H1 (cell line): ENCODE results near the gene FNIP2. TPM values are rescaled to one million over a fixed set of nuclear protein-coding genes. Genes with fewer than 3 reads are reported as not detected.

Experiments
- CTCF ChIA-PET: fragments of 300-600 bp; sonication (Branson Sonifier 250); formaldehyde crosslinking; loops from one replicate; lab custom pipeline; 2021; ENCODE audit not compliant: partially characterized antibody; lab: Charles Lee
- POLR2A ChIA-PET: fragments of 300-600 bp; sonication (Branson Sonifier 250); formaldehyde crosslinking; loops from one replicate; lab custom pipeline; 2021; ENCODE audit warnings: inconsistent platforms; ENCODE audit not compliant: partially characterized antibody; lab: Charles Lee
- DNase-seq, 2 experiments: peaks; one replicate each; pipeline versions ENCODE4 v3.0.0 to v3.0.0-alpha.2; 2010 to 2022; ENCODE audit warnings: low spot score in 2 of 2, low read depth in 1 of 2, mixed read lengths in 1 of 2
- FAIRE-seq: peaks from 2 replicates; lab custom pipeline; 2011; peaks lifted over from hg19 to GRCh38; lab: Jason Lieb, UNC
- H2AFZ ChIP-seq: 2 replicates; pipeline ENCODE4 v1.8.1; 2012; ENCODE audit warnings: low read length, inconsistent platforms
- H2AK5ac ChIP-seq: 2 replicates; pipeline ENCODE4 v1.6.1; 2013; ENCODE audit warnings: low read depth, low read length
- H2BK120ac ChIP-seq: replicated peaks from 2 replicates; pipeline ENCODE3; 2013; ENCODE audit warnings: low read depth, low read length, inconsistent platforms
- H2BK12ac ChIP-seq: 2 replicates; pipeline ENCODE4 v1.6.1; 2013; ENCODE audit warnings: low read depth, low read length
- H2BK15ac ChIP-seq: 2 replicates; pipeline ENCODE4 v1.6.1; 2013; ENCODE audit warnings: low read length
- H2BK20ac ChIP-seq: 2 replicates; pipeline ENCODE4 v1.6.1; 2013; ENCODE audit warnings: low read length
- H2BK5ac ChIP-seq: 2 replicates; pipeline ENCODE4 v1.6.1; 2013; ENCODE audit warnings: low read depth, low read length
- H3K14ac ChIP-seq: 2 replicates; pipeline ENCODE4 v1.6.1; 2013; ENCODE audit warnings: inconsistent platforms; ENCODE audit not compliant: insufficient read length
- H3K18ac ChIP-seq: 2 replicates; pipeline ENCODE4 v1.6.1; 2013; ENCODE audit warnings: low read length; ENCODE audit errors: extremely low read depth
- H3K23ac ChIP-seq: 2 replicates; pipeline ENCODE4 v1.6.1; 2013; ENCODE audit warnings: inconsistent platforms; ENCODE audit not compliant: insufficient read length
- H3K23me2 ChIP-seq: 2 replicates; pipeline ENCODE4 v1.6.1; 2013; ENCODE audit warnings: low read depth, low read length
- H3K27ac ChIP-seq: 2 replicates; pipeline ENCODE4 v1.6.1; 2011; ENCODE audit warnings: low read depth, low read length, inconsistent platforms
- H3K27me3 ChIP-seq, 4 experiments: replicated peaks in 1 of 4; 1 replicate in 1 of 4; 2 replicates in 3 of 4; pipeline versions ENCODE4 v1.6.1 to v1.8.1; 2011 to 2013; ENCODE audit warnings: low read length in 3 of 4, mild to moderate bottlenecking in 3 of 4, inconsistent platforms in 2 of 4, mixed read lengths in 2 of 4, moderate library complexity in 1 of 4; ENCODE audit not compliant: control insufficient read depth in 3 of 4, insufficient read depth in 3 of 4; ENCODE audit errors: extremely low read depth in 1 of 4
- H3K36me3 ChIP-seq, 4 experiments: 2 replicates each; pipeline versions ENCODE4 v1.6.1 to v1.8.1; 2011 to 2013; ENCODE audit warnings: mild to moderate bottlenecking in 4 of 4, low read length in 3 of 4, moderate library complexity in 2 of 4, control low read depth in 1 of 4, inconsistent platforms in 1 of 4; ENCODE audit not compliant: insufficient read depth in 4 of 4, control insufficient read depth in 2 of 4
- H3K4ac ChIP-seq: replicated peaks from 2 replicates; pipeline ENCODE3; 2013; ENCODE audit warnings: low read length, low read depth, mixed read lengths, inconsistent platforms; ENCODE audit not compliant: insufficient read length
- H3K4me1 ChIP-seq, 4 experiments: replicated peaks in 1 of 4; 1 replicate in 1 of 4; 2 replicates in 3 of 4; pipeline versions ENCODE4 v1.6.1 to v1.8.1; 2011 to 2013; ENCODE audit warnings: low read length in 3 of 4, inconsistent platforms in 2 of 4, mixed read lengths in 1 of 4; ENCODE audit not compliant: insufficient read depth in 4 of 4, control insufficient read depth in 3 of 4
- H3K4me2 ChIP-seq, 2 experiments: 2 replicates each; pipeline versions ENCODE4 v1.6.1 to v1.8.1; 2011 to 2013; ENCODE audit warnings: low read depth in 2 of 2, low read length in 2 of 2, control low read depth in 1 of 2, inconsistent platforms in 1 of 2, mild to moderate bottlenecking in 1 of 2; ENCODE audit not compliant: insufficient read depth in 1 of 2
- H3K4me3 ChIP-seq, 4 experiments: fragments of 200-600, 300-600 bp in 1 of 4; sonication (generic), shearing (Covaris generic), sonication (Bioruptor Twin) in 1 of 4; 2 replicates each; pipeline versions ENCODE4 v1.5.1 to v1.8.1; 2011 to 2016; ENCODE audit warnings: low read length in 4 of 4, low read depth in 3 of 4, control low read depth in 2 of 4, inconsistent platforms in 2 of 4, mild to moderate bottlenecking in 2 of 4, mixed read lengths in 1 of 4, moderate library complexity in 1 of 4; ENCODE audit not compliant: insufficient read depth in 2 of 4; ENCODE audit errors: extremely low read depth in 1 of 4
- H3K56ac ChIP-seq: replicated peaks from 2 replicates; pipeline ENCODE3; 2013; ENCODE audit warnings: low read depth, mild to moderate bottlenecking, mixed read lengths, low read length, inconsistent platforms; ENCODE audit not compliant: insufficient read length
- H3K79me1 ChIP-seq: 2 replicates; pipeline ENCODE4 v1.6.1; 2013; ENCODE audit warnings: low read depth, low read length, control low read depth
- H3K79me2 ChIP-seq, 2 experiments: 2 replicates each; pipeline versions ENCODE4 v1.6.1 to v1.8.1; 2012 to 2013; ENCODE audit warnings: low read length in 2 of 2, mild to moderate bottlenecking in 2 of 2, inconsistent platforms in 1 of 2; ENCODE audit not compliant: insufficient read depth in 2 of 2, control insufficient read depth in 1 of 2
- H3K9ac ChIP-seq, 4 experiments: replicated peaks in 1 of 4; 1 replicate in 1 of 4; 2 replicates in 3 of 4; pipeline versions ENCODE4 v1.6.1 to v1.8.1; 2011 to 2013; ENCODE audit warnings: low read depth in 3 of 4, low read length in 3 of 4, control low read depth in 2 of 4, mild to moderate bottlenecking in 2 of 4, moderate library complexity in 2 of 4, inconsistent platforms in 1 of 4; ENCODE audit errors: extremely low read depth in 1 of 4
- H3K9me3 ChIP-seq, 2 experiments: 2 replicates each; pipeline versions ENCODE4 v1.6.1 to v1.8.1; 2012 to 2013; ENCODE audit warnings: mild to moderate bottlenecking in 2 of 2, moderate library complexity in 2 of 2, control low read depth in 1 of 2, inconsistent platforms in 1 of 2, low read depth in 1 of 2, low read length in 1 of 2, mixed read lengths in 1 of 2; ENCODE audit not compliant: insufficient read depth in 2 of 2
- H4K20me1 ChIP-seq, 2 experiments: replicated peaks in 1 of 2; 2 replicates each; pipeline versions ENCODE3 to v1.8.1; 2011 to 2013; ENCODE audit warnings: inconsistent platforms in 2 of 2, low read length in 2 of 2, mild to moderate bottlenecking in 1 of 2; ENCODE audit not compliant: insufficient read depth in 2 of 2, control insufficient read depth in 1 of 2
- H4K5ac ChIP-seq: 2 replicates; pipeline ENCODE4 v1.6.1; 2013; ENCODE audit warnings: low read length, low read depth, mixed read lengths, inconsistent platforms; ENCODE audit not compliant: insufficient read length
- H4K8ac ChIP-seq: 2 replicates; pipeline ENCODE4 v1.8.0; 2013; ENCODE audit warnings: mild to moderate bottlenecking, moderate library complexity, low read length, inconsistent platforms; ENCODE audit not compliant: insufficient read depth; ENCODE audit errors: extremely low read depth
- H4K91ac ChIP-seq: replicated peaks from 2 replicates; pipeline ENCODE3; 2013; ENCODE audit warnings: low read length, mixed read lengths, inconsistent platforms; ENCODE audit not compliant: insufficient read length
- BCL11A ChIP-seq, 2 experiments: IDR thresholded peaks; one replicate each; pipeline ENCODE4 v1.6.1; 2011; ENCODE audit warnings: low read depth in 2 of 2, low read length in 2 of 2, mild to moderate bottlenecking in 2 of 2
- CHD1 ChIP-seq: IDR thresholded peaks from 2 replicates; pipeline ENCODE4 v1.6.1; 2012; ENCODE audit warnings: low read depth, low read length, improper control_type of control experiment
- CREB1 ChIP-seq: IDR thresholded peaks from 2 replicates; pipeline ENCODE4 v1.6.1; 2012; ENCODE audit warnings: inconsistent platforms
- FOSL1 ChIP-seq: IDR thresholded peaks from 2 replicates; pipeline ENCODE4 v1.6.1; 2011; ENCODE audit warnings: mild to moderate bottlenecking, low read depth, low read length, moderate library complexity; ENCODE audit not compliant: insufficient read depth
- GABPA ChIP-seq: IDR thresholded peaks from 2 replicates; pipeline ENCODE4 v1.6.1; 2011; ENCODE audit warnings: mild to moderate bottlenecking, low read length, moderate library complexity, borderline replicate concordance; ENCODE audit not compliant: insufficient read depth
- GTF2F1 ChIP-seq: IDR thresholded peaks from 2 replicates; pipeline ENCODE4 v1.6.1; 2012; ENCODE audit warnings: low read depth, low read length, improper control_type of control experiment, borderline replicate concordance
- KDM1A ChIP-seq: fragments of 200-600, 300-600 bp; sonication (generic); IDR thresholded peaks from 2 replicates; pipeline ENCODE4 v1.7.1; 2016; ENCODE audit warnings: mild to moderate bottlenecking, low read length, borderline replicate concordance
- KDM4A ChIP-seq: IDR thresholded peaks from one replicate; pipeline ENCODE4 v1.7.1; 2012; ENCODE audit warnings: low read depth, mild to moderate bottlenecking, moderate library complexity, low read length, inconsistent platforms; ENCODE audit not compliant: severe bottlenecking
- POLR2A ChIP-seq, 2 experiments: IDR thresholded peaks; 1 replicate in 1 of 2; 2 replicates in 1 of 2; pipeline ENCODE4 v1.6.1; 2011; ENCODE audit warnings: low read depth in 2 of 2, low read length in 2 of 2, mild to moderate bottlenecking in 2 of 2; ENCODE audit errors: control extremely low read depth in 1 of 2
- RNF2 ChIP-seq: fragments of 200-900, 300-1000 bp; sonication (generic); IDR thresholded peaks from 2 replicates; pipeline ENCODE4 v1.7.1; 2016; ENCODE audit warnings: borderline replicate concordance, low read depth, mild to moderate bottlenecking, antibody characterized with exemption, low read length; ENCODE audit not compliant: poor library complexity, severe bottlenecking; ENCODE audit errors: missing control alignments
- SAP30 ChIP-seq: fragments of 300-600 bp; sonication (generic); IDR thresholded peaks from 2 replicates; pipeline ENCODE4 v1.7.1; 2012; ENCODE audit warnings: low read length, moderate library complexity, mild to moderate bottlenecking, inconsistent platforms; ENCODE audit not compliant: insufficient read depth, insufficient replicate concordance
- WGBS, 2 experiments: shearing (Covaris generic) in 1 of 2; methylation state at CpG; one replicate each; pipeline versions ENCODE4 v1.1.6 to v1.1.7; 2013 to 2015; ENCODE audit warnings: low lambda C conversion rate in 2 of 2, mixed read lengths in 2 of 2, inconsistent platforms in 1 of 2, low coverage in 1 of 2, missing lambda C conversion rate in 1 of 2; ENCODE audit not compliant: insufficient replicate concordance in 2 of 2, insufficient coverage in 1 of 2, insufficient read length in 1 of 2; ENCODE audit errors: extremely low coverage in 1 of 2, missing lambda C conversion rate in 1 of 2; 5-methylcytosine and 5-hydroxymethylcytosine counted together
- polyA plus RNA-seq, 7 experiments: library from polyadenylated mRNA; depleted of rRNA in 3 of 7; stranded (reverse) in 5 of 7; unstranded in 2 of 7; fragments of >200 nt in 5 of 7; fragments of 200-250 nt in 2 of 7; gene quantifications; 1 replicate in 5 of 7; 2 replicates in 1 of 7; 4 replicates in 1 of 7; pipeline versions ENCODE4 v1.2.1 to v1.2.3, GENCODE V29; 2011 to 2013; ENCODE audit warnings: missing spikeins in 2 of 7, mixed read lengths in 2 of 7
- total RNA-seq: library from RNA; stranded (reverse); fragmentation: NEBNext Ultra II Directional; extraction: Animal tissue kit (Norgen Biotek cat#: 25700); gene quantifications from 2 replicates; pipeline ENCODE4 v1.2.1, GENCODE V29; 2021
- TF ChIP-seq, protein P1 (sequence below): IDR thresholded peaks from 2 replicates; pipeline ENCODE4 v1.6.1; 2012; ENCODE audit warnings: low read length, inconsistent platforms

The FNIP2 gene
- total and polyA plus RNA-seq, 2 of the 8 experiments (the other 6 are each of a cell fraction or from before 2014, with no cell fraction given) = 4.0 to 13.0 TPM

- WGBS, 2 experiments = 60% methylated on average over 1 of the region's 1 CpG; no CpG with 5 or more reads in 1 of the 2 experiments
- Histone ChIP-seq H3K79me1 (no peaks in the 10 kb centered on the region), H3K4me1 (peaks cover 0 to 3% (median 1%) of the 10 kb centered on the region in 4 experiments; a peak in 2 of 7 replicates), H4K5ac (no peak overlapping the region), H3K23ac (no peak overlapping the region), H3K23me2 (no peaks in the 10 kb centered on the region), H3K4ac (no peak overlapping the region), H4K8ac (no peak overlapping the region), H2BK20ac (no peak overlapping the region), H2BK15ac (no peak overlapping the region), H2AK5ac (0 out of 2 replicates have a peak overlapping the region, but pooled peaks have one; percentile 33), H3K4me2 (no peak overlapping the region), H3K27me3 (no peaks in the 10 kb centered on the region), H2AFZ (no peak overlapping the region), H4K91ac (no peak overlapping the region), H3K14ac (no peak overlapping the region), H3K18ac (no peak overlapping the region), H3K79me2 (no peaks in the 10 kb centered on the region), H3K4me3 (no peak overlapping the region), H2BK120ac (no peak overlapping the region), H3K27ac (no peak overlapping the region), H3K9ac (no peak overlapping the region), H2BK5ac (no peak overlapping the region), H3K36me3 (peaks cover 0 to 3% (median 0%) of the 10 kb centered on the region in 4 experiments; a peak in 1 of 8 replicates), H3K9me3 (no peaks in the 10 kb centered on the region), H2BK12ac (no peak overlapping the region; the same call in 1 of the 2 replicates), H3K56ac (no peak overlapping the region), H4K20me1 (no peaks in the 10 kb centered on the region)
- ChIA-PET CTCF (interaction anchor here (1.3 to 10.1 kb wide), 2 partner anchors 12 to 14 kb away, joined by 4 to 91 read pairs; no protein-coding TSS in a partner anchor), POLR2A (interaction anchor here (1.5 kb wide), 1 partner anchor 10 kb away, joined by 4 read pairs; no protein-coding TSS in a partner anchor)
- FAIRE-seq = peak; percentile 48
- DNase-seq = no peak
- TF ChIP-seq FOSL1 (no peak), KDM1A (no peak), RNF2 (no peak), SAP30 (no peak), CHD1 (no peak), POLR2A (IDR thresholded peaks at IDR 0.05; ENCODE audit: control extremely low read depth in 1 of 2, low read depth in 2 of 2, low read length in 2 of 2) (no peak), CREB1 (no peak), GABPA (no peak), KDM4A (no peak), BCL11A (IDR thresholded peaks at IDR 0.05; ENCODE audit: low read depth in 2 of 2, low read length in 2 of 2) (no peak), GTF2F1 (no peak)
- TF ChIP-seq, protein P1, sequence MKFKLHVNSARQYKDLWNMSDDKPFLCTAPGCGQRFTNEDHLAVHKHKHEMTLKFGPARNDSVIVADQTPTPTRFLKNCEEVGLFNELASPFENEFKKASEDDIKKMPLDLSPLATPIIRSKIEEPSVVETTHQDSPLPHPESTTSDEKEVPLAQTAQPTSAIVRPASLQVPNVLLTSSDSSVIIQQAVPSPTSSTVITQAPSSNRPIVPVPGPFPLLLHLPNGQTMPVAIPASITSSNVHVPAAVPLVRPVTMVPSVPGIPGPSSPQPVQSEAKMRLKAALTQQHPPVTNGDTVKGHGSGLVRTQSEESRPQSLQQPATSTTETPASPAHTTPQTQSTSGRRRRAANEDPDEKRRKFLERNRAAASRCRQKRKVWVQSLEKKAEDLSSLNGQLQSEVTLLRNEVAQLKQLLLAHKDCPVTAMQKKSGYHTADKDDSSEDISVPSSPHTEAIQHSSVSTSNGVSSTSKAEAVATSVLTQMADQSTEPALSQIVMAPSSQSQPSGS = no peak
Measured at GRCh38 chr4:158836002-158836369, 67.2 kb downstream of the FNIP2 start.
